Gastroesophageal sphincter (tissue), 4 donors: ENCODE results near the gene CDCA8. TPM values are rescaled to one million over a fixed set of nuclear protein-coding genes. Genes with fewer than 3 reads are reported as not detected.

Source experiments
- ATAC-seq: fragments of 150-250 bp; one replicate; pipeline ENCODE4 v1.9.1; 2016; ENCODE audit warnings: mild to moderate bottlenecking, moderate library complexity
- H3K27ac ChIP-seq, 4 donors: fragments of 200-600 bp; sonication (generic) in 3 of 4; 1 replicate in 3 of 4; 2 replicates in 1 of 4; pipeline ENCODE4 v1.5.1; 2016 to 2019
- H3K27me3 ChIP-seq: fragments of 200-600 bp; sonication (generic); one replicate; pipeline ENCODE4 v1.5.1; 2019
- H3K36me3 ChIP-seq, 2 donors: fragments of 200-600 bp; sonication (generic); one replicate each; pipeline ENCODE4 v1.5.1; 2019; ENCODE audit warnings: control low read depth in 1 of 2
- H3K4me1 ChIP-seq, 3 donors: fragments of 200-600 bp; sonication (generic); 1 replicate in 2 of 3; 2 replicates in 1 of 3; pipeline ENCODE4 v1.5.1; 2016 to 2019; ENCODE audit warnings: control low read depth in 2 of 3
- H3K4me3 ChIP-seq, 2 donors: fragments of 200-600 bp; sonication (generic); one replicate each; pipeline ENCODE4 v1.5.1; 2019; ENCODE audit warnings: mild to moderate bottlenecking in 1 of 2, moderate library complexity in 1 of 2
- H3K9me3 ChIP-seq, 3 donors: fragments of 200-600 bp; sonication (generic); one replicate each; pipeline ENCODE4 v1.5.1; 2017 to 2019; ENCODE audit warnings: control low read depth in 2 of 3
- EP300 ChIP-seq: sonication (generic); formaldehyde crosslinking; IDR thresholded peaks from one replicate; pipeline ENCODE4 v1.6.1; 2017; ENCODE audit warnings: antibody characterized with exemption, mild to moderate bottlenecking
- POLR2A ChIP-seq, 2 donors: fragments of 450-650 bp; IDR thresholded peaks; one replicate each; pipeline ENCODE4 v1.6.1; 2017; ENCODE audit warnings: antibody characterized with exemption in 2 of 2, mild to moderate bottlenecking in 2 of 2, moderate library complexity in 1 of 2
- POLR2AphosphoS5 ChIP-seq: sonication (generic); formaldehyde crosslinking; IDR thresholded peaks from one replicate; pipeline ENCODE4 v1.6.1; 2017; ENCODE audit warnings: antibody characterized with exemption
- WGBS, 2 donors: methylation state at CpG; one replicate each; pipeline ENCODE4 v1.1.5; 2018; ENCODE audit warnings: low coverage in 1 of 2; 5-methylcytosine and 5-hydroxymethylcytosine counted together
- total RNA-seq, 4 donors: library from RNA; depleted of rRNA; stranded (reverse); fragments of >200 nt; gene quantifications; one replicate each; pipeline ENCODE4 v1.1.0, GENCODE V29; 2016
- TF ChIP-seq, protein P1 (sequence below), 4 experiments: fragments of 200-600 bp in 2 of 4; fragments of 450-650 bp in 2 of 4; sonication (generic) in 1 of 4; IDR thresholded peaks; one replicate each; pipeline ENCODE4 v1.5.1; 2017 to 2019; ENCODE audit warnings: antibody characterized with exemption in 4 of 4, mild to moderate bottlenecking in 2 of 4, moderate library complexity in 2 of 4

CDCA8 gene
- total RNA-seq, 4 donors from 2014 or later, result 0.13 to 1.1 (median 0.67) TPM

DNA sequence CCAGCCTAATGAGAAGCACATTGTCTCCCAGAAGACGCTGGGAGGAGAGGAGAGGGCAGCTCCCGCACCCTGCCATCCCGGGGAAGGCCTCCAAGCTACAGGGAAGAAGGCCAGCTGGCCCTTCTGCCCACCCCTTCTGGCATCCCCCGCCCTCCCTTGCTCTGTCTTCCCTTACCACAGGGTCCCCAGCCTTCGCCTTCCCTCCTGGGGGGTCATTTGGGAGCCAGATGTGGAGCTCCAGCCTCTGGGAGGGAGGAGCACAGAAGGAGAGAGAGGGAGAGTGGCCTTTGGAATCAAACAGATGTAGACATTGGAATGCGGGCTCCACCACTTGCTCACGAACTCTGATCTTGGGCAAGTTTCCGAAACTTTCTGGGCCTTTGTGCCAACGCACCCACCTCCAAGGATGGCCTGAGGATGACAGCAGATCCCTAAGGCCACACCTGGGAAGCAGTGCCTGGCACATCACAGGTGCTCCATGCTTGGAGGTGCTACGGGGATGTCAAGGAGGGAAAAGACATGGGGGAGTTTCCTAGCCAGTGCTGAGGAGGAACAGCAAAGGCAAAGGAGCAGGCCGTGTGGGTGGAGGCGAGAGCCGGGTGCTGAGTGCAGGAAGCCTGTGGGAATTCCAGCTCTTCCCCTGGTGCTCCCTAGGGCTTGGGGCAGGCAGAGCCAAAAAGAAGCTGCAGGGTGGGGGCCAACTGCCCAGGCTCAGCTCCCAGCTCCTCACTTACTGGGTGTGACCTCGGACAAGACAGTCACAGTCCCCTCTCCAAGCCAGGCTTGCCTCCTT lies 34.5 kb upstream of the CDCA8 start:
- H3K9me3 ChIP-seq, result no peaks in the 10 kb centered on the region
- H3K27ac ChIP-seq, result no peak overlapping the region
- peaks cover 64% of the 10 kb centered on the region for H3K27me3 ChIP-seq
- no peak for ATAC-seq
- no peak overlapping the region for H3K4me3 ChIP-seq
- H3K36me3 ChIP-seq, result no peaks in the 10 kb centered on the region
- WGBS, 2 donors, result 57 to 58% methylated on average over 2 to 5 of the region's 14 CpGs
- H3K4me1 ChIP-seq, result no peaks in the 10 kb centered on the region
- no peak for TF ChIP-seq EP300

DNA sequence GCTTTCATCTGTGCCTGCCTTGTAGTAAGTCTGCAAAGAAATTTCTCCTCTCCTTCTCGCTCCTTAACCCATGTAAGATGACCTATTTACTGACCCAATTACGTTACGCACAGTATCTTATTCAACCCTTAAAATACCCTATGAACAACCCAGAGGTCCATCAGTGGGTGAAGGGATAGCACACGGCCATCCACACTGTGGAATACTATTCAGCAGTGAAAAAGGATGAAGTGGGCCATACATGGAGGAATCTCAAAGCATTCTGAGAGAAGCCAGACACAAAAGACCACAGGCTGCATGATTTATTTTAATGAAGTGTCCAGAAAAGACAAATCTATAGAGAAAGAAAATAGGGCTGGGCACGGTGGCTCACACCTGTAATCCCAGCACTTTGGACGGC lies 33.8 kb upstream of the CDCA8 start:
- TF ChIP-seq EP300 (no peak), POLR2A (IDR thresholded peaks at IDR 0.05) (no peak), POLR2AphosphoS5 (no peak)
- TF ChIP-seq, protein P1, sequence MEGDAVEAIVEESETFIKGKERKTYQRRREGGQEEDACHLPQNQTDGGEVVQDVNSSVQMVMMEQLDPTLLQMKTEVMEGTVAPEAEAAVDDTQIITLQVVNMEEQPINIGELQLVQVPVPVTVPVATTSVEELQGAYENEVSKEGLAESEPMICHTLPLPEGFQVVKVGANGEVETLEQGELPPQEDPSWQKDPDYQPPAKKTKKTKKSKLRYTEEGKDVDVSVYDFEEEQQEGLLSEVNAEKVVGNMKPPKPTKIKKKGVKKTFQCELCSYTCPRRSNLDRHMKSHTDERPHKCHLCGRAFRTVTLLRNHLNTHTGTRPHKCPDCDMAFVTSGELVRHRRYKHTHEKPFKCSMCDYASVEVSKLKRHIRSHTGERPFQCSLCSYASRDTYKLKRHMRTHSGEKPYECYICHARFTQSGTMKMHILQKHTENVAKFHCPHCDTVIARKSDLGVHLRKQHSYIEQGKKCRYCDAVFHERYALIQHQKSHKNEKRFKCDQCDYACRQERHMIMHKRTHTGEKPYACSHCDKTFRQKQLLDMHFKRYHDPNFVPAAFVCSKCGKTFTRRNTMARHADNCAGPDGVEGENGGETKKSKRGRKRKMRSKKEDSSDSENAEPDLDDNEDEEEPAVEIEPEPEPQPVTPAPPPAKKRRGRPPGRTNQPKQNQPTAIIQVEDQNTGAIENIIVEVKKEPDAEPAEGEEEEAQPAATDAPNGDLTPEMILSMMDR (IDR thresholded peaks at IDR 0.05), result no peak

DNA sequence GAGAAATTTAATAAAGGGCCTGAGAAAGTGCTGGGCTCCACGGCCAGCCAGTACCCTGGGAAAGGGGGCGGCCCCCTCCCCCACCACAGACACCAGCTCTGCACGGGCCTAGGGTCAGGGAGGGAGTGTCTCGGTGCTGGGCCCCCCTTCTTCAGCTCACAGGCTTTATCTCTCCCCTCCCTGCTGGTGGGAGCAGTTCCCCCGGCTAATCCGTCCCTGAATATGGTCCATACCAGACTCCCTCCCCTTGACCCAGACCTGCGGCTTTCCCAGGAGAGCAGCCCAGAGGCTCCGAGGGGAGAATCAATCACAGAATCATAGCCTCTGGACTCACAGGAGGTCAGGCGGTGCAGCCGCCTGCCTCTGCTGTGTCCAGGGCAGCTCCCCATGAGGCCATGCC lies 31.7 kb upstream of the CDCA8 start:
- 8% methylated on average over 6 of the region's 10 CpGs; no CpG with 5 or more reads in 1 of the 2 donors for WGBS, 2 donors
- H3K4me3 ChIP-seq, result no peak overlapping the region
- H3K4me1 ChIP-seq, result no peaks in the 10 kb centered on the region
- TF ChIP-seq EP300, result no peak
- no peak for TF ChIP-seq POLR2A (IDR thresholded peaks at IDR 0.05)
- TF ChIP-seq POLR2AphosphoS5, result no peak
- TF ChIP-seq, protein P1 (IDR thresholded peaks at IDR 0.05), result no peak
- ATAC-seq, result no peak
- peaks cover 69% of the 10 kb centered on the region for H3K27me3 ChIP-seq
- no peaks in the 10 kb centered on the region for H3K36me3 ChIP-seq
- no peaks in the 10 kb centered on the region for H3K9me3 ChIP-seq
- H3K27ac ChIP-seq, result no peak overlapping the region

More for the DNA sequence above, 33.8 kb upstream of the CDCA8 start:
- Histone ChIP-seq H3K4me1 (no peaks in the 10 kb centered on the region), H3K9me3 (no peaks in the 10 kb centered on the region), H3K36me3 (no peaks in the 10 kb centered on the region), H3K27ac (no peak overlapping the region), H3K27me3 (peaks cover 70% of the 10 kb centered on the region), H3K4me3 (no peak overlapping the region)
- 80 to 100% methylated on average over 1 to 5 of the region's 6 CpGs for WGBS, 2 donors
- no peak for ATAC-seq

DNA sequence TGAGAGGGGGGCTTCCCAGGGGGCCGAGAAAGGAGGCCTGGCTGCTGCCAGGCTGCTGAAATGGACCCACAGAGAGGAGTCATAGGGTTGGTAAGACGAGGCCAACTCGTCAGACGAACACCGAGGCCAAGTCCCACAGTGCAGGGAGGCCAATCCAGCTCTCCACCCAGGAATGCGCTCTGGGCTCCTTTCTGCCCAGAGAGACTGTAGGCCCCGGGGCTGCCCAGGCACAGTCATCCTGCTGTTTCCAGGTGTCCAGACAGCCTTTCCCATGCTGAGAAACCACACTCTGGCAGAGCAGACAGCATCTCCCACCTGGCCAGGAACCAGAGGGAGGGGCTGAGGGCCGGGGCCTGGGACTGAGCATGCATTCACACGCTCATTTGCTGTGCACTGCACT lies 30.9 kb upstream of the CDCA8 start:
- Histone ChIP-seq H3K9me3 (no peaks in the 10 kb centered on the region), H3K27ac (no peak overlapping the region), H3K4me3 (no peak overlapping the region), H3K36me3 (no peaks in the 10 kb centered on the region), H3K27me3 (peaks cover 63% of the 10 kb centered on the region), H3K4me1 (no peaks in the 10 kb centered on the region)
- WGBS, 2 donors, result 47 to 80% methylated on average over 1 to 5 of the region's 9 CpGs
- TF ChIP-seq POLR2A (IDR thresholded peaks at IDR 0.05), result no peak
- no peak for TF ChIP-seq POLR2AphosphoS5
- TF ChIP-seq, protein P1 (IDR thresholded peaks at IDR 0.05), result no peak
- TF ChIP-seq EP300, result no peak
- no peak for ATAC-seq

DNA sequence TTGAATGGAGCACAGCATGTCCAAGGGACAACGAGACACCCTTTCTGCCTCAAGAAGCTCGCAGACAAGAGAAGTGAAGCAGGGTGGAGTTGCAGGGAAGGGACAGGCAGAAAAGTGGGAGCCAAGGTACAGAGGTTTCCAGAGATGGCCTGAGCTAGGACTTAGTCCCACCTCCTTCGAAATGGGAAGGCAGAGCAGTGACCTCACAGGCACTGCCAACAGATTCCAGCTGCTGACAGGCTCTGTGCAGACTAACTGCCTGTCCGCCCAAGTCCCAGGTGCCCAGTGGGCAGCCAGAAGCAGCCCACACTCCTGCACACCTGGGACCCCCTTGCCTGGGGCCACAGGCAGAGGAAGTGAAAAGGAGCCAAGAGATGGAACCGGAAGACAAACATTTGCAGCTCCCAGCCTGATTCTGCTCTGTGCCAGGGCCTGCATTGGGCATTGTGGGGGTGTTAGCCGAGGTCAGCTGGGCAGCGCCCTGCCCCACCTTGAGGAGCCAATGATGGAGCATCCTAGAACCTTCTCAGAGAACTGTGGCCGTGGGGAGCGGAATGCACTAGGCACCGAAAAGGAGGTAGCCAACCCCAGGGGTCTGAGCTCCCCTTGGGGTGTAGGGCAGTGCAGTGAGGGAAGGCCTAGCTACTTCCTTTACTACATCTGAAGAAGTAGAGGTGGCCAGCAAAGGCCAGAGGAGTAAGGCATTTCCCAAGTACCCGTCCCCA lies 30.1 kb upstream of the CDCA8 start:
- no peaks in the 10 kb centered on the region for H3K36me3 ChIP-seq
- H3K27me3 ChIP-seq, result peaks cover 59% of the 10 kb centered on the region
- H3K27ac ChIP-seq, result no peak overlapping the region
- H3K4me1 ChIP-seq, result no peaks in the 10 kb centered on the region
- TF ChIP-seq, protein P1 (IDR thresholded peaks at IDR 0.05), result no peak
- TF ChIP-seq EP300 (no peak), POLR2AphosphoS5 (no peak), POLR2A (IDR thresholded peaks at IDR 0.05) (no peak)
- no peak overlapping the region for H3K4me3 ChIP-seq
- no peak for ATAC-seq
- WGBS, 2 donors, result 64 to 70% methylated on average over 4 to 5 of the region's 11 CpGs
- no peaks in the 10 kb centered on the region for H3K9me3 ChIP-seq
